ENCODE measurements around the gene TRAF3IP3.
A peak's percentile ranks its signal among the peaks of the same experiment; 100 is the strongest.
"Not testable (repeated sequence)": the region's sequence is repeated elsewhere in the genome, so short reads cannot be mapped to it uniquely, and the experiment has no call there.

TRAF3IP3 gene

DNA sequence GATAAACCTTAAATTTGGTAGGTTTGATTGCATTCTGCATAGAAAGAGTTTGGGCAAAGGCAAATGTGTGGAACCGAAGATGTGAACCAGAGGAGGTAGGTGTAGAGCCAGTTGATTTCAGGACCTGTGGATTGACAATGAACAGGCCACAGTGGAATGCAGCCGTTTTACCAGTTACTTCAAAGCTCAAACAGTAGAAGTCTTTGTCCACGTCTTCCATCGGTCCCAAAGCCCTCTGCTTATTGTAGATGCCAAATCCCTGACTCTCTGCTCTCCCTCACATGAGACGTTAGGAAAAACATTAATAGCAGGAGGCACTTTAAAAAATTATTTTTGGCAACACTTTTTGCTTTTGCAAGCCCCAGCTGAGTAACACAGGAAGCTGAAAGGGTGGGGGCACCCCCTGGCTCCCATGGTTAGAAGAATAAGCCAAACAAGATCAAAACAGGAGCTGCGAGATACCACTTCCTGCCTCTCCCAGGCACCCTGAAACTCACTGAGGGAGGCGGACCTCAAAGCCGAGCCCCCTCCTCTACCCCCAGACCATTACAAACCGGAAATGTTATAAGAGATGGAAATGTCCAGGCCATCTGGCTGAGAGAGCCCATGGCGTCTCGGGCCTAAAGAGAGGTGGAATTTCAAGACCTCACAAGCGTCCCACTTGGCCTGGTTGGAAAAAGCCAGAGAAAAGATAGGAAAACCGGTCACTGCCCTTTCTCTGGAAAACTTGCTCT, 13.5 kb downstream of the TRAF3IP3 start:
- DNase-seq = peak; percentile 66

DNA sequence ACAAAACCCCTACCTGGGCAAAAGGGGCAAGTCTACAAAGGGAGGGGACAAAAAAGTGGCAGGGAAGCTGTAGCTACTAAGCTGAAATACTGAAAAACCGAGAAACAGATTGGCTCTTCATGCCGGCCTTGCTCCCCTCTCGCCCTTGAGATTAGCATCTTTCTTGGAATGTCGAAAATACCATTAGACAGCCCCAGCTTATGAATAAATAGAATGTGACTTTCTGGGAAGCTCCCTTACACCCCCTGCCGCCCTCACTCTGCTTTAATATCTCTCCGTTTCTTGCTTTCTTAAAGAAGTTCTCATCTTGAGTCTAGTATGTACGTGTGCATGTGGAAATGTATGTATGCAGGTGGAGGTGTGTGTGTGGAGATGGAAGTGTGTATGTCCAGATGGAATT, 14.1 kb downstream of the TRAF3IP3 start:
- no peak for DNase-seq

- no peak for DNase-seq
Measured at GRCh38 chr1:209770636-209771415, 15.0 kb downstream of the TRAF3IP3 start.

- no peak for DNase-seq
Measured at GRCh38 chr1:209772126-209772525, 16.3 kb downstream of the TRAF3IP3 start.

GRCh38 chr1:209774592-209774991, 18.7 kb downstream of the TRAF3IP3 start:
- DNase-seq = no peak

GRCh38 chr1:209775678-209776077, 19.8 kb downstream of the TRAF3IP3 start:
- DNase-seq = no peak

DNA sequence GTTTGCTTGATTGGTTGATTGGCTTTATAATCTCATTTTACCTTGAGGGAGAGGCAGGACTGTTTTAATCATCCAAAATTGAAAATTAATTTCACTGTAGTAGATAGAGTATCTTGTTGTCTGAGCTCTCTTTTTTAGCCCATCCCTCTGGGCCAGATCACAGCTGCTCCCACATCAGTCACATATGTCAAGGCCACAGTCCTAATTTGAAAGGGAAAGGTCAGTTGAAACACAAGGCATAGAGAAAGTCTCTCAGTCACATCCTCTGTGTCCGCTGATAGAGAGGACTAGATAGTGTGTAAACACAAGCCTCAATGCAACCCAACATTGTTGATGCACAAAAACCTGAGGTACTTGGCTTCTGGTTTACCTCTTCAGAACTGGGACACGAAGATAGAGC, 21.7 kb downstream of the TRAF3IP3 start:
- DNase-seq = no peak

- DNase-seq = no peak
Measured at GRCh38 chr1:209778102-209778501, 22.2 kb downstream of the TRAF3IP3 start.

DNA sequence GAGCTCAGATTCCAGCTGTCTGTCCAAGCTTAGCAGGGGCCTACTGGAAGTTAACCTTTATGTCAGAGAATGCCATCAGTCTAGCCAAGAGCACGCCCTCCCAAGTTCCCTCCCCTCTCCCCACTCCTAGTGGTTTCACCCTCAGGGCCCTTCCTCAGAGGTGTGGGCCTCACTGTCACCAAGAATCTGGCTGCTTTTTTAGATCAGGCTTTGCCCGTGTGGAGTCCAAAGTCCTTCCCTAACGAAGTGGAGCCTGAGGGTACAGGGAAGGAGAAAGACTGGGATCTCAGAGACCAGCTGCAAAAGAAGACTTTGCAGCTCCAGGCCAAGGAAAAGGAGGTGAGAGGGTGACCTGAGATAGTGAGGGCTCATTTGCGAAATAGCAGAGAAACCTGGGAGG, 24.4 kb downstream of the TRAF3IP3 start:
- no peak for DNase-seq

DNA sequence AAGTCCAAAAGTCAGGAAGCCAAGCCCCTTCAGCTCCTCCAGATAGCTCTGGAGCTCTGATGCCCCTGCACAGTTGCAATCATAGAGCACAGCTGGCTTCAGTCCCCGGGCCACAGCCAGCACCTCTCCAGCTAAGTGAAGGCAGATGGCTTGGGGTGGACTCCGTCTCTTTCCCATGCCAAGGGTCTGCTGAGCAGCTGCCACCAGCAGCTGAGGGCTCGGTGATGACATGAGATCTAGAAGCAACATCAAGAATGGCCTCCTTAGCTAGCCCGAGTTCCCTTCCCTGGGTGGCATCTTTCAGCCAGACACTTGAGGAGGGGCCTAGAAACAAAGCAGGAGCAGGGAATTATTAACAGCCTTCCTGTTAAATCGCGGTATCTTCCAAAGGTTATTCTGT, 27.5 kb downstream of the TRAF3IP3 start:
- no peak for DNase-seq

GRCh38 chr1:209784265-209785169, 28.7 kb downstream of the TRAF3IP3 start, which contains the start of gene C1orf74:
Gene C1orf74, minus strand, starts transcription at chr1:209784559. Its CDS starts 925 bp downstream, at chr1:209783634.
- DNase-seq = peak; percentile 100

- DNase-seq = no peak
Measured at GRCh38 chr1:209785592-209785991, 29.7 kb downstream of the TRAF3IP3 start.

- no peak for DNase-seq
Measured at GRCh38 chr1:209786146-209786545, 30.3 kb downstream of the TRAF3IP3 start.

GRCh38 chr1:209787551-209787950, 31.7 kb downstream of the TRAF3IP3 start:
- DNase-seq = no peak

DNA sequence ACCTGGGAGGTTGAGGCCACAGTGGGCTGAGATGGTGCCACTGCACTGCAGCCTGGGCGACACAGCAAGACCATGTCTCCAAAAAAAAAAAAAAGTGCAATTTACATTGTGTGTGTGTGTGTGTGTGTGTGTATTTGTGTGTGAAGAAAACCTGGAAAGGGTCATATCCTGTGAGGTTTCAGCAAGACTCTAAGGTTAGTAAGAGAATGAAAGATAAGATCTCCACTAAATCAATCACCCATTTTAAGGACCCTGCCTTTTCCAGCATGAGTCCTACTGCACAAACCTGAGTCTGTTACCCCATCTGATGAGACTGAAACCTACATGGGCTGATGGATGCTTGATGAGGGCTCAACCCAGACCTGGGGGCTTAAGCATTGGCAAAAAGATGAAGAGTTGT, 33.4 kb downstream of the TRAF3IP3 start:
- no peak for DNase-seq

GRCh38 chr1:209790286-209791193, 34.7 kb downstream of the TRAF3IP3 start:
- DNase-seq = no peak

- no peak for DNase-seq
Measured at GRCh38 chr1:209791920-209792319, 36.1 kb downstream of the TRAF3IP3 start.

- not testable (repeated sequence) for DNase-seq
Measured at GRCh38 chr1:209793711-209794110, 37.9 kb downstream of the TRAF3IP3 start.

DNA sequence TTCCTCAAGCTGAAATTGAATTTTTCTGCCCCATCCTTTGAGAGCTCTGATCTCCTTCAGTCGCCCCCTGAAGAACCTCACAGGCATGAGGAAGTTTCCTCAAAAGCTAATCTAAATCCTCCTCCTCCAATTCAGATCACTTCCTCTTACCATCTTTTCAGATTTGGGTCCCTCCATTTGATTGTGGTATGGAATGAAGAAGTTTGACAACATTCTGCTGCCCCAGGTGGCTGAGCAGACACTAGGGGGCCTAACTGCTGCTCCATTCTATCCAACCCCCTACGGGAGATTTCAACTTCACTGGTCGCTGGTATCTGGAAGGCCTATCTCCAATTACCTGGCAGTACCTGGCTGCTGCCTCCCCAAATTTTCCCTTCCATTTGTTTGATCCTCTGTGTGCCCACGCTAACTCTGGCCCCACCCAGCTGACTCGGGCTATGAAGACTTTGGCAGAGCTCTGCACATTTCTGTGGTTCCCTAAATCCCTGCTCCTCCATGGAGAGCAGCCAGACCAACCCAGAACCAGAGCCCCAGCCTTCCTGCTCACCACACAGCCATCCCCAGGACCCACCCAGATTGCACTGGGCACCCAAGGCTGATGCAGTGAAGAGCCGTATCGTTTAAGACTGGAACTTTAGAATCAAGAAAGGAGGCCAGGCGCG, 42.3 kb downstream of the TRAF3IP3 start:
- no peak for DNase-seq

- DNase-seq = no peak
Measured at GRCh38 chr1:209800984-209801834, 45.4 kb downstream of the TRAF3IP3 start.

Measured in activated CD8-positive, alpha-beta memory T cell treated with anti-CD3 and anti-CD28 coated beads, Interleukin-2, amount 50 U/mL, for 4 hours (primary cell).